ENCODE results near the gene COQ2.

DNA sequence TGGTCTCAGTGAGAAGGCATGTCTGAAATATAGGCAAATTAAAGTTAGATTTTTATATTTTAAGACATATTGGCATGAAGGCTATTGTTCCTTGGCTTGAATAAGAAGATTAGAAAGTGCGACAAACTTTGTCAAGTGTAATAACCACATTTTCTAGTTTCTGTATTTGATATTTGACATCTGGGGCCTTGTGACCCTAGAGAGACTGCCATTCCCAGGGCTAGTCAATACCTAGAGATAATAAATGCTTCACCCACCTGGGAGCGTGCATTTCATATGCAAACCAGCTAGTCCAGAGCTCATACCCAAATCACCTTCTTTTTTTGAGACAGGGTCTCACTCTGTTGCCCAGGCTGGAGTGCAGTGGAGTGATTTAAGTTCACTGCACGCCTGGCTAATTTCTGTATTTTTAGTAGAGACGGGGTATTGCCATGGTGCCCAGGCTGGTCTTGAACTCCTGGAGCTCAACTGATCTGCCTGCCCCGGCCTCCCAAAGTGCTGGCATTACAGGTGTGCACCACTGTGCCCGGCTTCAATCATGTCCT, 62.6 kb downstream of the COQ2 start:
- TF ChIP-seq, protein P1, sequence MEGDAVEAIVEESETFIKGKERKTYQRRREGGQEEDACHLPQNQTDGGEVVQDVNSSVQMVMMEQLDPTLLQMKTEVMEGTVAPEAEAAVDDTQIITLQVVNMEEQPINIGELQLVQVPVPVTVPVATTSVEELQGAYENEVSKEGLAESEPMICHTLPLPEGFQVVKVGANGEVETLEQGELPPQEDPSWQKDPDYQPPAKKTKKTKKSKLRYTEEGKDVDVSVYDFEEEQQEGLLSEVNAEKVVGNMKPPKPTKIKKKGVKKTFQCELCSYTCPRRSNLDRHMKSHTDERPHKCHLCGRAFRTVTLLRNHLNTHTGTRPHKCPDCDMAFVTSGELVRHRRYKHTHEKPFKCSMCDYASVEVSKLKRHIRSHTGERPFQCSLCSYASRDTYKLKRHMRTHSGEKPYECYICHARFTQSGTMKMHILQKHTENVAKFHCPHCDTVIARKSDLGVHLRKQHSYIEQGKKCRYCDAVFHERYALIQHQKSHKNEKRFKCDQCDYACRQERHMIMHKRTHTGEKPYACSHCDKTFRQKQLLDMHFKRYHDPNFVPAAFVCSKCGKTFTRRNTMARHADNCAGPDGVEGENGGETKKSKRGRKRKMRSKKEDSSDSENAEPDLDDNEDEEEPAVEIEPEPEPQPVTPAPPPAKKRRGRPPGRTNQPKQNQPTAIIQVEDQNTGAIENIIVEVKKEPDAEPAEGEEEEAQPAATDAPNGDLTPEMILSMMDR (IDR thresholded peaks at IDR 0.05) = no peak
- TF ChIP-seq POLR2A (IDR thresholded peaks at IDR 0.05) (no peak), POLR2AphosphoS5 (IDR thresholded peaks at IDR 0.05) (no peak)

Data from stomach (tissue), 4 donors.